ENCODE measurements around the gene C9orf152. TPM values are rescaled to one million over a fixed set of nuclear protein-coding genes. Genes with fewer than 3 reads are reported as not detected.
"Not testable (repeated sequence)": the region's sequence is repeated elsewhere in the genome, so short reads cannot be mapped to it uniquely, and the experiment has no call there.

Gene C9orf152
- total RNA-seq, 1 donor: not detected

- H3K4me3 ChIP-seq (ENCODE audit: low read depth, low read length): peak overlapping the region; percentile 19
- TF ChIP-seq CTCF (IDR thresholded peaks at IDR 0.05; ENCODE audit: insufficient read depth, low read depth, low read length): no peak
- DNase-seq (ENCODE audit: low read depth): peak; percentile 56
Measured at GRCh38 chr9:110252509-110253139, 44.7 kb upstream of the C9orf152 start.

DNA sequence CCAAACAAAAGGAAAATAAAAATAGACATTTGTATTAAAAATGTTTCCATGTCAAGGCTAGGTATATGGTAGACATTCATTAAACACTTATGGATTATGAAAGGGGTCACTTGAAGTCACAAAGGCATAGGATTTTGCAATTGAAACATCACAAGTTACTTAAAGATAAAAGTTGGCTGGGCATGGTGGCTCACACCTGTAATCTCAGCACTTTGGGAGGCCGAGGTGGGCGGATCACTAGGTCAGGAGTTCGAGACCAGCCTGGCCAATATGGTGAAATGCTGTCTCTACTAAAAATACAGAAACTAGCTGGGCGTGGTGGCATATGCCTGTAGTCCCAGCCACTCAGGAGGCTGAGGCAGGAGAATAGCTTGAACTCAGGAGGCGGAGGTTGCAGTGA lies 43.8 kb upstream of the C9orf152 start:
- not testable (repeated sequence) for H3K4me3 ChIP-seq (ENCODE audit: low read depth, low read length); DNase-seq (ENCODE audit: low read depth)

GRCh38 chr9:110251212-110251611 lies 43.3 kb upstream of the C9orf152 start:
- no peak for DNase-seq (ENCODE audit: low read depth)
- H3K4me3 ChIP-seq (ENCODE audit: low read depth, low read length): no peak overlapping the region
- no peak for TF ChIP-seq CTCF (IDR thresholded peaks at IDR 0.05; ENCODE audit: insufficient read depth, low read depth, low read length)

GRCh38 chr9:110249603-110250002 lies 41.6 kb upstream of the C9orf152 start:
- DNase-seq (ENCODE audit: low read depth): no peak
- no peak overlapping the region for H3K4me3 ChIP-seq (ENCODE audit: low read depth, low read length)
- no peak for TF ChIP-seq CTCF (IDR thresholded peaks at IDR 0.05; ENCODE audit: insufficient read depth, low read depth, low read length)

GRCh38 chr9:110248361-110248760 lies 40.4 kb upstream of the C9orf152 start:
- DNase-seq (ENCODE audit: low read depth): no peak
- H3K4me3 ChIP-seq (ENCODE audit: low read depth, low read length): no peak overlapping the region
- no peak for TF ChIP-seq CTCF (IDR thresholded peaks at IDR 0.05; ENCODE audit: insufficient read depth, low read depth, low read length)

DNA sequence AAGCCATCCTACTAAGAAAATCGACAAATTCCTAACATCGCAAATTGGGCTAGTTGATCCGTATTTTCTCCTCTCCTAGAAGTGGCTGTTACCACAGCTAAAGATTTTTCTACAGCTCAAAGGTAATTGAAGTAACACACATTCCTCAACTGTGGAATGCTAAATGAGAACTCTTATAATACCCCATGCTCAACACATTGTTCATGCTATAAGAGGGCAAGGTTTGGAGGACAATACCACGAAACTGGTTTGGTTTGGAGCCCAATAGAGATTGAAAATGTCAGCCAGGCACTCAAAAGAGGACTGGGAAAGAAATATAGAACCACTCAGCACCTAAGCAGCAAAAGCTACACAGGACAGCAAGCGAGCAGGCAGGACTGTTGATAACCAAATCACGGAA lies 38.3 kb upstream of the C9orf152 start:
- DNase-seq (ENCODE audit: low read depth): no peak
- TF ChIP-seq CTCF (IDR thresholded peaks at IDR 0.05; ENCODE audit: insufficient read depth, low read depth, low read length): no peak
- H3K4me3 ChIP-seq (ENCODE audit: low read depth, low read length): no peak overlapping the region

- TF ChIP-seq CTCF (IDR thresholded peaks at IDR 0.05; ENCODE audit: insufficient read depth, low read depth, low read length): no peak
- H3K4me3 ChIP-seq (ENCODE audit: low read depth, low read length): no peak overlapping the region
- DNase-seq (ENCODE audit: low read depth): no peak
Measured at GRCh38 chr9:110244616-110245015, 36.7 kb upstream of the C9orf152 start.

Measured in fibroblast of villous mesenchyme (primary cell).